Vagina (tissue), 2 donors: ENCODE measurements around the gene KCNG2. TPM values are rescaled to one million over a fixed set of nuclear protein-coding genes. Genes with fewer than 3 reads are reported as not detected.

ENCODE experiments used
- DNase-seq, 2 donors: peaks; one replicate each; pipeline ENCODE4 v3.0.0-alpha.2; 2017; ENCODE audit errors: extremely low spot score in 2 of 2
- H3K27ac ChIP-seq: fragments of 200-600 bp; sonication (generic); one replicate; pipeline ENCODE4 v1.5.1; 2019
- H3K27me3 ChIP-seq: fragments of 200-600 bp; sonication (generic); one replicate; pipeline ENCODE4 v1.5.1; 2019
- H3K36me3 ChIP-seq, 2 donors: fragments of 200-600 bp; sonication (generic); one replicate each; pipeline ENCODE4 v1.5.1; 2017 to 2019
- H3K4me1 ChIP-seq: fragments of 200-600 bp; sonication (generic); one replicate; pipeline ENCODE4 v1.5.1; 2019
- H3K4me3 ChIP-seq, 2 donors: fragments of 200-600 bp; sonication (generic); 1 replicate in 1 of 2; 2 replicates in 1 of 2; pipeline ENCODE4 v1.5.1; 2016 to 2019
- H3K9me3 ChIP-seq: fragments of 200-600 bp; sonication (generic); one replicate; pipeline ENCODE4 v1.5.1; 2019
- CTCF ChIP-seq, 3 experiments: fragments of 450-650 bp in 2 of 3; fragments of 200-600 bp in 1 of 3; sonication (generic) in 1 of 3; IDR thresholded peaks; one replicate each; pipeline ENCODE4 v1.5.1; 2017 to 2019; ENCODE audit warnings: antibody characterized with exemption in 3 of 3, mild to moderate bottlenecking in 2 of 3, moderate library complexity in 2 of 3
- POLR2A ChIP-seq, 2 donors: fragments of 450-650 bp; IDR thresholded peaks; one replicate each; pipeline ENCODE4 v1.6.1; 2017; ENCODE audit warnings: antibody characterized with exemption in 2 of 2, mild to moderate bottlenecking in 2 of 2, moderate library complexity in 2 of 2
- POLR2AphosphoS5 ChIP-seq, 2 donors: sonication (generic); formaldehyde crosslinking; IDR thresholded peaks; one replicate each; pipeline ENCODE4 v1.9.0; 2017; ENCODE audit warnings: antibody characterized with exemption in 2 of 2, mild to moderate bottlenecking in 2 of 2, low read depth in 1 of 2; ENCODE audit not compliant: insufficient read depth in 1 of 2
- intact Hi-C: fragments of 100-400 bp; cut with DNase I; formaldehyde crosslinking; loops from one replicate; pipeline ENCODE4 v1.15.1; 2023
- total RNA-seq: library from RNA; depleted of rRNA; stranded (reverse); fragments of >200 nt; gene quantifications from one replicate; pipeline ENCODE4 v1.2.3, GENCODE V29; 2016

The KCNG2 gene
- total RNA-seq, 1 donor from 2014 or later = not detected

GRCh38 chr18:79789091-79789891, 8.4 kb upstream of the KCNG2 start:
- TF ChIP-seq POLR2AphosphoS5 (IDR thresholded peaks at IDR 0.05; ENCODE audit: insufficient read depth in 1 of 2, low read depth in 1 of 2) = no peak
- TF ChIP-seq CTCF (IDR thresholded peaks at IDR 0.05) = no peak
- TF ChIP-seq POLR2A (IDR thresholded peaks at IDR 0.05) = no peak
- no peaks in the 10 kb centered on the region for H3K27me3 ChIP-seq
- no peak for DNase-seq
- H3K4me1 ChIP-seq = no peaks in the 10 kb centered on the region
- no peaks in the 10 kb centered on the region for H3K9me3 ChIP-seq
- H3K27ac ChIP-seq = no peak overlapping the region
- H3K4me3 ChIP-seq = no peak overlapping the region
- intact Hi-C loops = no loop called here
- no peaks in the 10 kb centered on the region for H3K36me3 ChIP-seq

GRCh38 chr18:79789901-79790890, 7.5 kb upstream of the KCNG2 start:
- no peaks in the 10 kb centered on the region for H3K36me3 ChIP-seq
- no peak for DNase-seq
- intact Hi-C loops = no loop called here
- TF ChIP-seq POLR2AphosphoS5 (IDR thresholded peaks at IDR 0.05; ENCODE audit: insufficient read depth in 1 of 2, low read depth in 1 of 2) = no peak
- no peak for TF ChIP-seq CTCF (IDR thresholded peaks at IDR 0.05)
- no peak for TF ChIP-seq POLR2A (IDR thresholded peaks at IDR 0.05)
- no peaks in the 10 kb centered on the region for H3K9me3 ChIP-seq
- no peak overlapping the region for H3K27ac ChIP-seq
- H3K4me3 ChIP-seq = no peak overlapping the region
- H3K4me1 ChIP-seq = no peaks in the 10 kb centered on the region
- H3K27me3 ChIP-seq = no peaks in the 10 kb centered on the region

GRCh38 chr18:79790996-79791972, 6.5 kb upstream of the KCNG2 start:
- no peak for DNase-seq
- Histone ChIP-seq H3K27ac (no peak overlapping the region), H3K36me3 (no peaks in the 10 kb centered on the region), H3K4me3 (no peak overlapping the region), H3K9me3 (no peaks in the 10 kb centered on the region), H3K4me1 (no peaks in the 10 kb centered on the region), H3K27me3 (no peaks in the 10 kb centered on the region)
- no peak for TF ChIP-seq POLR2AphosphoS5 (IDR thresholded peaks at IDR 0.05; ENCODE audit: insufficient read depth in 1 of 2, low read depth in 1 of 2)
- no peak for TF ChIP-seq POLR2A (IDR thresholded peaks at IDR 0.05)
- no peak for TF ChIP-seq CTCF (IDR thresholded peaks at IDR 0.05)
- intact Hi-C loops = no loop called here

GRCh38 chr18:79792096-79792987, 5.4 kb upstream of the KCNG2 start:
- Histone ChIP-seq H3K27me3 (no peaks in the 10 kb centered on the region), H3K27ac (no peak overlapping the region), H3K36me3 (no peaks in the 10 kb centered on the region), H3K4me1 (peaks cover under 1% of the 10 kb centered on the region), H3K9me3 (no peaks in the 10 kb centered on the region), H3K4me3 (no peak overlapping the region)
- TF ChIP-seq CTCF (IDR thresholded peaks at IDR 0.05) (no peak), POLR2A (IDR thresholded peaks at IDR 0.05) (no peak), POLR2AphosphoS5 (IDR thresholded peaks at IDR 0.05; ENCODE audit: insufficient read depth in 1 of 2, low read depth in 1 of 2) (no peak)
- DNase-seq = no peak
- intact Hi-C loops = no loop called here
